SK-N-MC (cell line): ENCODE data around the gene HUS1B.

Experiments
- EZH2 ChIP-seq: fragments of 200-600 bp; sonication (generic); IDR thresholded peaks from one replicate; pipeline ENCODE4 v1.6.1; 2017; ENCODE audit warnings: antibody characterized with exemption
- FOXP2 ChIP-seq: optimal IDR thresholded peaks from 2 replicates; pipeline ENCODE3; 2011; ENCODE audit warnings: mild to moderate bottlenecking, moderate library complexity; ENCODE audit not compliant: insufficient read depth; ENCODE audit errors: extremely low read length, control extremely low read depth
- POLR2AphosphoS5 ChIP-seq: IDR thresholded peaks from 2 replicates; pipeline ENCODE4 v1.6.1; 2012; ENCODE audit warnings: mild to moderate bottlenecking, low read depth, low read length, borderline replicate concordance

DNA sequence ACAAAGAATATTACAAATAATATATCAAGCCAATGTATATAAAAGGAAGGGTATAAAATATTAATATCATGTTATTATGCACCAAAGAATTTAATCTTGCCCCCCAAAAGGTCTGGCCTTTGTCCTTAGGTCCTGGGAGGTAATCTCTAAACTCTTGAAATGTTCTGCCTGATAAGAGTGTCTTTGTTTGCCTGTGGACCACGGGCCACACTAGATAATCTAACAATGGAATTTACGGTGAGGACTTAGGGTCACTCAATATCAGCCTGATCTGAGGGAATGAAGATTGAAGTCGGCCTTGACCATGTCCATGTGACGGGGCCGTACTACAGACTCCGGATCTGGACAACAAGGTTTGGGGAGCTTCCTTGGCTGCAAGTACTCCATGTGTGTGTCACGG is 42.9 kb downstream of the HUS1B start:
- no peak for TF ChIP-seq POLR2AphosphoS5
- TF ChIP-seq EZH2, result no peak
- TF ChIP-seq FOXP2, result no peak
